Activated CD4-positive, alpha-beta T cell treated with anti-CD3 and anti-CD28 coated beads for 1 hour (primary cell): ENCODE measurements around the gene ZNF25.
"Not testable (repeated sequence)": the region's sequence is repeated elsewhere in the genome, so short reads cannot be mapped to it uniquely, and the experiment has no call there.

ENCODE experiments used
- DNase-seq: peaks from one replicate; pipeline ENCODE4 v3.0.0-alpha.2; 2020

The ZNF25 gene

GRCh38 chr10:37976091-37976879, at the start of gene ZNF25:
ZNF25 (minus strand) TSS chr10:37976647; CDS start chr10:37971722, 4,925 bp downstream.
- peak; percentile 94 for DNase-seq

GRCh38 chr10:38025283-38025682, 48.8 kb upstream of the ZNF25 start:
- DNase-seq: no peak

GRCh38 chr10:38019124-38019523, 42.7 kb upstream of the ZNF25 start:
- not testable (repeated sequence) for DNase-seq

GRCh38 chr10:38016354-38016753, 39.9 kb upstream of the ZNF25 start:
- DNase-seq: no peak

GRCh38 chr10:38010119-38010903, 33.9 kb upstream of the ZNF25 start, which contains the start of gene ZNF33A:
ZNF33A (plus strand) TSS chr10:38010675; CDS start chr10:38012342, 1,667 bp downstream.
- DNase-seq: peak; percentile 84

- no peak for DNase-seq
These were observed 31.5 kb upstream of the ZNF25 start for GRCh38 chr10:38007991-38008390.

- no peak for DNase-seq
These were observed 31.1 kb upstream of the ZNF25 start for GRCh38 chr10:38007551-38007950.

GRCh38 chr10:38003588-38003987, 27.1 kb upstream of the ZNF25 start:
- DNase-seq: no peak

- DNase-seq: no peak
These were observed 26.6 kb upstream of the ZNF25 start for GRCh38 chr10:38003026-38003425.

- not testable (repeated sequence) for DNase-seq
These were observed 24.0 kb upstream of the ZNF25 start for GRCh38 chr10:38000474-38000873.

GRCh38 chr10:37998920-37999319, 22.5 kb upstream of the ZNF25 start:
- DNase-seq: not testable (repeated sequence)

- no peak for DNase-seq
These were observed 15.6 kb upstream of the ZNF25 start for GRCh38 chr10:37992083-37992482.

GRCh38 chr10:37991655-37992054, 15.2 kb upstream of the ZNF25 start:
- no peak for DNase-seq

GRCh38 chr10:37976880-37977203, 395 bp upstream of the ZNF25 start:
- DNase-seq: no peak

GRCh38 chr10:37975401-37975991, 951 bp downstream of the ZNF25 start:
- no peak for DNase-seq

- DNase-seq: no peak
These were observed 4.1 kb downstream of the ZNF25 start for GRCh38 chr10:37972396-37972795.

- DNase-seq: no peak
These were observed 11.4 kb downstream of the ZNF25 start for GRCh38 chr10:37965006-37965405.

- no peak for DNase-seq
These were observed 15.8 kb downstream of the ZNF25 start for GRCh38 chr10:37960591-37961137.

GRCh38 chr10:37957841-37958240, 18.6 kb downstream of the ZNF25 start:
- DNase-seq: no peak

GRCh38 chr10:37952926-37953325, 23.5 kb downstream of the ZNF25 start:
- no peak for DNase-seq

- no peak for DNase-seq
These were observed 24.2 kb downstream of the ZNF25 start for GRCh38 chr10:37952043-37952755.

- DNase-seq: no peak
These were observed 28.2 kb downstream of the ZNF25 start for GRCh38 chr10:37948210-37948609.

- DNase-seq: no peak
These were observed 28.9 kb downstream of the ZNF25 start for GRCh38 chr10:37947526-37947925.
